GM12801 (cell line): Measurements from ENCODE around the gene DUSP8.

ENCODE experiments used
- CTCF ChIP-seq: IDR thresholded peaks from one replicate; pipeline ENCODE4 v1.5.1; 2011; ENCODE audit warnings: control low read depth; ENCODE audit not compliant: insufficient read length; ENCODE audit errors: extremely low read depth

Gene DUSP8

DNA sequence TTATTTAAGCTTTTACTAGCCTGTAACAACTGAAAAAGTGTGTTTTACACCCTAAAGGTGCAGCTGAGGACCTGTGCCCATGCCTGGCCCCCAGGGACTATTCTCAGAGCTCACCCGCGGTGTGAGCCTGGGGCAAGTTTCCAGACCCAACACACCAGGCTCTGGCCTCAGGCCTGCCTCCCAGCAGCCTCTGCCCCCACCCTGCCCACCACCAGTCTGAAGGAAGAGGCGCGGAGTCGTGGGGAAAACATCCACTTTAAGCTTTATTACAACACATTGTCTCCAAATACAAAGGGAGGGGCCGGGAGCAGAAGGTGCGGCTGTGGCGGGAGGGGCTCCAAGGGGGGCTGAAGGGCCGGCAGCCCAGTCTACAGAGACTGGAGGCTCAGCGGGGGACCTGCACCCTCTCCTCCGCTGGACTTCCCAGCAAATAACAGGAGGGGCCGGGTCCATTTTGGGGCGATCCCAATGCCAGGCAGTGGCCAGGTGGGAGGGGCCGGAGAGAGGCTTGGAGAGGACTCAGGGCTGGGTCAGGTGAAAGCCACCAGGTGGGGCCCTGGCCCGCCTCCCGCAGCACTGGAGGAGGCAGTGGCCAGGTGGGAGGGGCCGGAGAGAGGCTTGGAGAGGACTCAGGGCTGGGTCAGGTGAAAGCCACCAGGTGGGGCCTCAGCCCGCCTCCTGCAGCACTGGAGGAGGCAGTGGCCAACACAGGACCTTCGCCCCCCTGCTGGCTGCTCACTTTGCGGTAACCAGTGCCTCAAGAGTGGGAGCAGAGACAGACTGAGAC is 18.1 kb downstream of the DUSP8 start:
- no peak for TF ChIP-seq CTCF

- TF ChIP-seq CTCF = no peak
Measured at GRCh38 chr11:1549338-1550330, 22.4 kb downstream of the DUSP8 start.

GRCh38 chr11:1548221-1549070 is 23.6 kb downstream of the DUSP8 start:
- TF ChIP-seq CTCF = no peak

DNA sequence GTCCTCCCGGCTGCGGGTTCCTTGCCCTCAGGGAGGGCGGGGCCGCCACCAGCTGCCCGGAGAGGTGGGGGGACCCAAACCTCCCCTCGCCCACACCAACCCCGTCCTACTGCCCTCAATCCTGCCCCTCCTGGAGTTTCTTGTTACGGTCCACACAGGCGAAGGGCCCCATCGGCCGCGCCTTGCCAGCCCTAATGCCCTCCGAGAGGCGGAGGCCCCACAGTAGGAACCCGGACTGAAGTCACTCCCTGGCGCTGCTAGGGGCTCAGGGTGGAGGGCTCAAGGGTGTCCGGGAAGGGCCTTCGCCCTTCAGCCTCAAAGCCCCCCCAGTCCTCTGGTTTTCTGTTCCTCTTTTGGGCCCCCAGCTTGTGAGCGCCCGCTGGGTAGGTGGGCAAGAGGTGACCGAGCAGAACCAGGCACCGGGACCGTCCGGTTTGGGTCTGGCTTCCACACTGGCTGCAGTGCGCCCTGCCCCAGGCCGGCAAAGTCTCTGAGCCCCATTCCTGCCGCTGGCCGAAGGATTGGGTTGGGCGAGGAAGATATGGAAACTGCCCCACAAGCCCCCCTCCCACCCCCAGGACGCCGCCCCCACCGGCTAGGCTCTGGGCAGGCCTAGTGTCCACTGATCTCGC is 24.5 kb downstream of the DUSP8 start:
- no peak for TF ChIP-seq CTCF

- no peak for TF ChIP-seq CTCF
Measured at GRCh38 chr11:1546536-1547466, 25.3 kb downstream of the DUSP8 start.

DNA sequence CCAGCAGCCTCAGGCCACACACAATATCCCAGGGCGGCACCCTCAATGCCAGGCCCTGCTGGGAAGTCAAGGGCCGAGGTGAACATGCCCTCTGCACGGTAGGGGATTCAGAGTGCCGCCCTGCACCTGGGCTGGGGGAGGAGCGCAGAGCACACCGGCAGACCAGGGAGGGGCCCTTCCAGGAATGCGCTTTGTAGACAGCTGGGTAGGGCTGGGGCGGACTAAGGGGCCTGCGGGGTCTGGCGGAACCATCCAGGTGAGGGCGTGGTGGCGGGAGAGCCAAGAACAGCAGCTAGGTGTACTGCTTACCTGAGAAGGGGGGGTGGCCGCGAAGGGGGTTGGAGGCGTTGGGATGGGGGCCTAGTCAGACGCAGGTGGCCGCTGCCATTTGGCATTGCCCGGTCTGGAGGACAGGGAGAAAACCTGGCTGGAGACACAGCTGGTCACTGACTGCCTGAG is 26.0 kb downstream of the DUSP8 start:
- TF ChIP-seq CTCF = no peak
